Type B pancreatic cell (in vitro differentiated cells): ENCODE data around the gene RGCC. TPM values are rescaled to one million over a fixed set of nuclear protein-coding genes. Genes with fewer than 3 reads are reported as not detected.

Source experiments
- DNase-seq: peaks from one replicate; pipeline ENCODE4 v3.0.0; 2021; ENCODE audit warnings: mixed read lengths; ENCODE audit not compliant: unreplicated experiment; ENCODE audit errors: extremely low spot score
- H3K27ac Mint-ChIP-seq: 2 replicates; pipeline ENCODE4 v1.8.0; 2021; ENCODE audit warnings: mild to moderate bottlenecking, mixed read lengths
- H3K27me3 Mint-ChIP-seq: 2 replicates; pipeline ENCODE4 v1.8.0; 2021; ENCODE audit warnings: mixed read lengths
- H3K36me3 Mint-ChIP-seq: 2 replicates; pipeline ENCODE4 v1.8.0; 2021; ENCODE audit warnings: mixed read lengths
- H3K4me1 Mint-ChIP-seq: one replicate; pipeline ENCODE4 v1.8.0; 2021; ENCODE audit warnings: mixed read lengths; ENCODE audit not compliant: unreplicated experiment
- H3K4me3 Mint-ChIP-seq: 2 replicates; pipeline ENCODE4 v1.8.0; 2021; ENCODE audit warnings: mild to moderate bottlenecking, mixed read lengths
- H3K9me3 Mint-ChIP-seq: 2 replicates; pipeline ENCODE4 v1.8.0; 2021; ENCODE audit warnings: mixed read lengths
- total RNA-seq: library from RNA; stranded (reverse); gene quantifications from 2 replicates; pipeline ENCODE4 v1.2.1, GENCODE V29; 2021; ENCODE audit warnings: low replicate concordance
- TF ChIP-seq, protein P1 (sequence below): fragments of 200-600 bp; sonication (generic); conservative IDR thresholded peaks from 2 replicates; pipeline ENCODE4 v1.5.0; 2021; ENCODE audit warnings: antibody characterized with exemption, mild to moderate bottlenecking

RGCC gene
- total RNA-seq, 1 donor from 2014 or later: 2.7 TPM

DNA sequence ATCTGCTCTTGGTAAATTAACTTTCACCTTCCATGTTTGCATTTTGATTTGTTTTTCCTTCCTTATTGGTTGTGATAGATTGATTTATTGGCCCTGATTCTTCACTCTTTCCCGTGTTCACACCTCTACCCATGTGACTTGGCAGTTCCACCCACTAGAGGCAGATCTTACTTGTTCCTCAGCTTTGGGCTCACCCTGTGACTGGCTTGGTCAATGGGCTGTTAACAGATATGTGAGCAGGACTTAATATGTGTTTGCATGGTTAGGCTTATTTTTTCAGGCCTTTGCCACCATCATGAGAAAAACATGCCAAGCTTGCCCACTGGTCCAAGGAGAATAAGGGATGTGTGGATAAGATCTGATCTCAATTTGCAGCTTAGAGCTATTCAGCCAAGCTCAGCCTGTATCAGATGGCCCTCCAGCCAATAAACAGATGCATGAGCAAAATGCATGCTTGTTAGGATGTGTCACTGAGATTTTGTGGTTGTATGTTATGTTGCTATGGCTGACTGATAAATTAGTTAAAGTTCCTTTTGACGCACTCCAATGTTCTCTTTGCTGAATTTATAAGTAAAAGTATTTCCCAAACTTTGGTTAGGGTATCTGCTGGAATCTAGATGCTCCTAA, 48.0 kb downstream of the RGCC start:
- Mint-ChIP-seq H3K27ac (no peak overlapping the region), H3K27me3 (peaks cover 2% of the 10 kb centered on the region), H3K4me1 (no peaks in the 10 kb centered on the region), H3K36me3 (no peaks in the 10 kb centered on the region), H3K4me3 (no peak overlapping the region), H3K9me3 (peaks cover 9% of the 10 kb centered on the region)
- TF ChIP-seq, protein P1, sequence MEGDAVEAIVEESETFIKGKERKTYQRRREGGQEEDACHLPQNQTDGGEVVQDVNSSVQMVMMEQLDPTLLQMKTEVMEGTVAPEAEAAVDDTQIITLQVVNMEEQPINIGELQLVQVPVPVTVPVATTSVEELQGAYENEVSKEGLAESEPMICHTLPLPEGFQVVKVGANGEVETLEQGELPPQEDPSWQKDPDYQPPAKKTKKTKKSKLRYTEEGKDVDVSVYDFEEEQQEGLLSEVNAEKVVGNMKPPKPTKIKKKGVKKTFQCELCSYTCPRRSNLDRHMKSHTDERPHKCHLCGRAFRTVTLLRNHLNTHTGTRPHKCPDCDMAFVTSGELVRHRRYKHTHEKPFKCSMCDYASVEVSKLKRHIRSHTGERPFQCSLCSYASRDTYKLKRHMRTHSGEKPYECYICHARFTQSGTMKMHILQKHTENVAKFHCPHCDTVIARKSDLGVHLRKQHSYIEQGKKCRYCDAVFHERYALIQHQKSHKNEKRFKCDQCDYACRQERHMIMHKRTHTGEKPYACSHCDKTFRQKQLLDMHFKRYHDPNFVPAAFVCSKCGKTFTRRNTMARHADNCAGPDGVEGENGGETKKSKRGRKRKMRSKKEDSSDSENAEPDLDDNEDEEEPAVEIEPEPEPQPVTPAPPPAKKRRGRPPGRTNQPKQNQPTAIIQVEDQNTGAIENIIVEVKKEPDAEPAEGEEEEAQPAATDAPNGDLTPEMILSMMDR: no peak
- no peak for DNase-seq

DNA sequence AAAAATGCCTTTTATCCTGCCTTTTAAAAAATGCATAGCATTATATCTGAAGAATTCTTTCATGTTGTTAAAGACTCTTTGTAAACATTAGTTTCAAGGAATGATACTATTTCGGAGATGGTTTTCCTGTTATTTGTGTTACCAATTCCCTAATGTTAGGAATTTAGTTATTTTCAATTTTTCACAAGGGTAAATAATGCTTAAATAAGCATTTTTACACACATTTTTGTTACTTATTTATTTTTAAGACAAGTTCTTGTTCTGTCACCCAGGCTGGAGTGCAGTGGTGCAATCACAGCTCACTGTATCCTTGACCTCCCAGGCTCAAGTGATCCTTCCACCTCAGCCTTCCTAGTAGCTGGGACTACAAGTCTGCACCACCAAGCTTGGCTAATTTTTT, 49.0 kb downstream of the RGCC start:
- Mint-ChIP-seq H3K9me3 (peaks cover 9% of the 10 kb centered on the region), H3K4me1 (no peaks in the 10 kb centered on the region), H3K4me3 (no peak overlapping the region), H3K27ac (no peak overlapping the region), H3K27me3 (no peaks in the 10 kb centered on the region), H3K36me3 (no peaks in the 10 kb centered on the region)
- DNase-seq: no peak
- TF ChIP-seq, protein P1: no peak

DNA sequence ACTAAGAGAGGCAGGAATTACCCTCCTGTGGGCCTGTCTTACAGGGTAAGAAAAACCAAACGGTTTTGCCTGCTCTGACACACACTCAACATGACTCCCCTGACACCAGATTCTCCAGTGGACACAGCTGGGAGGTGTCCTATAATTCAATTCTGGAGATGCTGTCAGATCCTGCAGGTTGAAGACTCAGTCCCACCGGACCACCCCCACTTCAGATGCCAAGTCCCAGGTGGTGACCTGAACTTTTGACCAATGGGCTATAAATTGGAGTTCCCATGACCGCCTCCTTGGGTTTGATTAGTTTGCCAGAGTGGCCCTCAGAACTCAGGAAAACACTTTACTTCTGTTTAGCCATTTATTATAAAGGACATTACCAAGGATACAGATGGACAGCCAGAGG, 52.6 kb downstream of the RGCC start:
- Mint-ChIP-seq H3K9me3 (peaks cover 4% of the 10 kb centered on the region), H3K4me1 (no peaks in the 10 kb centered on the region), H3K27me3 (no peaks in the 10 kb centered on the region), H3K27ac (no peak overlapping the region), H3K4me3 (no peak overlapping the region), H3K36me3 (no peaks in the 10 kb centered on the region)
- TF ChIP-seq, protein P1: no peak
- no peak for DNase-seq

DNA sequence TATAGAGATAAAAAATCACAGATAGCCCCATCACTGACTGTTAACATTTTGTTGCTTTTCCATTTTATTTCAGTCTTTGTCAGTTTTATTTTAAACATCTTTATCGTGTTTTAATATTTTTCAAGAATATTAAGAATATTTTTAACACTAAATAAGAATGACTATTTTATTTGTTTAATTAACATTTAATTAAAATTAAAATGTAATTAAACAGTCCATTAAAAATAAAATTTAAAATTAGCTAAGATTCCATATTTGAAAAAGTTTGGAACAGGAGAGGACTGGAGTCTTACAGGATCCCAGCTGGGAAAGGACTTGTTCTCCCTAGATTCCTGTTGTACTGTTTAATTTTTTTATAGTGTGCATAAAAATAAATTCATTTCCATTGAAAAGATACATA, 54.5 kb downstream of the RGCC start:
- TF ChIP-seq, protein P1: no peak
- Mint-ChIP-seq H3K27me3 (no peaks in the 10 kb centered on the region), H3K4me3 (no peak overlapping the region), H3K27ac (no peak overlapping the region), H3K36me3 (no peaks in the 10 kb centered on the region), H3K9me3 (peaks cover 4% of the 10 kb centered on the region), H3K4me1 (no peaks in the 10 kb centered on the region)
- DNase-seq: no peak

DNA sequence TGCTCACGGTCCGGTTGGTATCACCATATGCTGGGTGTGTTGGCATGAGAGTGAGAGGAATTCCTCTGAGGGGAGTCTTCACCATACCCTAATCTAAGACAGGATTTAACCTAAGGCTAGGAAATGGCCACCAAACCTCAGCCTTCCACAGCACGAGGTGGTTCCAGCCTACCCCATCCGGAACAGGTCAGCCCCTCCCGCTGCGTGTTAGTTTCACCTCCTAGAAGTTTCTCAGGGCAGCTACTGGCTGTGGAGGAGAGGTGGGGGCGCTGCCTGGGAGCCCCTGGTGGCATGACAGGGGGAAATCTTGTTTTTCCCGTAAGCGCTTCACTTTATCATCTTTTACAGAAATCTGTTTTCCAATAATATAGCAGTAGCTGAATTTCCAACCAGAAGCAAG, 55.1 kb downstream of the RGCC start:
- Mint-ChIP-seq H3K9me3 (peaks cover 4% of the 10 kb centered on the region), H3K4me3 (no peak overlapping the region), H3K27ac (no peak overlapping the region), H3K4me1 (no peaks in the 10 kb centered on the region), H3K27me3 (no peaks in the 10 kb centered on the region), H3K36me3 (no peaks in the 10 kb centered on the region)
- TF ChIP-seq, protein P1: no peak
- DNase-seq: no peak

DNA sequence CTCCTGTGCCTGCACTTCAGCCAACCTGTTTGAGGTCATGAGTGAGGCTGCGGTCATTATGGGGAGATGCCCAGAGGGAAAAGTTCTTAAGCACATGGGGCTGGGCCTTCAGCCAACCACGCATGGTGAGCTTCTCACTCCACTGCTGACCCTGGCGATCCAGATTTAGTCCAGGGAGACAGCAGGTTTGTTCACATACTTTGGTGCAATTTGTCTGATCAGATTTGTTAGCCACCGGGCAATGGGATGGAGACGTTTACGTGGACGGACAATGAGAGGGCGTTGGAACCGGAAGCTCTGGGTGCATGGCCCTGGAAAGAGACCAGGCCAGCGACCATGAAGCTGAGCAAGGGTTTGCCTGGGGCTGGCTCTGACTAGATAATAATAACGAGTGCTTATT, 56.2 kb downstream of the RGCC start:
- Mint-ChIP-seq H3K27me3 (no peaks in the 10 kb centered on the region), H3K36me3 (no peaks in the 10 kb centered on the region), H3K4me1 (no peaks in the 10 kb centered on the region), H3K27ac (no peak overlapping the region), H3K9me3 (peaks cover 4% of the 10 kb centered on the region), H3K4me3 (no peak overlapping the region)
- DNase-seq: no peak
- TF ChIP-seq, protein P1: no peak
